ENCODE data around the gene AKAP10.
"Not testable (repeated sequence)": the region's sequence is repeated elsewhere in the genome, so short reads cannot be mapped to it uniquely, and the experiment has no call there.

AKAP10 gene

DNA sequence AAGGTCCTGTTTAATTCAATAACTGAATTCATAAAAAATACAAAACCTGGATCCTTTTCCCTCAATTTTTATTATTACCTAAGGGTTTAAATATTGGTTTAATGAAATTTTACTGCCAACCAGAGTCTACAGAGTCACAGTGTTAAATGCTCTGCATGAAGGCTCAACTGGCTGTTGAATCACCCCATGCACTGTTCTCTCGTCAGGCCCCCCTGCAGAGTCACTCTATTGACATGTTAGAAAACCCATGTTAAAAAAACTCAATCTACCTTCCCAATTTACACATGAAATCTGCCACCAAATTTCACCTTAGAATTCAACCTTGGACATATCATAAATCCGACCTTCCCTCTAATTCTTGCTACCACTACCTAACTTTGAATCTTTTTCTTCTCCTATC lies 66.6 kb downstream of the AKAP10 start:
- no peak for DNase-seq

DNA sequence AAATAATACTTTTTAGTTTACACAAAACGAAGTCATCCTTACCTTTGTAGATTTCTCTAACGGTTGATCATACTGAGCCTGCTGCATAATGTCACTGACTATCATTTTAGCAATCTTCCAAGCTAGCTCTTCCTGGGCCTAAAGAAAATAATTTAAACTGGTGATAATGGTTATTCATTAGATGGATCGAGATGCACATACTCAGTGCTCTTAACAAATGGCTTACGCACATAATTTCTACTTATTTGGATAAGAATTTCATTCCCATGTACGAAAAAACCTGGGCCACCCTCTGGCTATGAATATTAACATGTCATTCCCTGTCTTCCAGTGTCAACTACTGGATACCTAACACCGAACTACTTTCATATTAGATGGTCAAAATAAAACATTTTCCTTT lies 68.5 kb downstream of the AKAP10 start:
- no peak for DNase-seq

DNA sequence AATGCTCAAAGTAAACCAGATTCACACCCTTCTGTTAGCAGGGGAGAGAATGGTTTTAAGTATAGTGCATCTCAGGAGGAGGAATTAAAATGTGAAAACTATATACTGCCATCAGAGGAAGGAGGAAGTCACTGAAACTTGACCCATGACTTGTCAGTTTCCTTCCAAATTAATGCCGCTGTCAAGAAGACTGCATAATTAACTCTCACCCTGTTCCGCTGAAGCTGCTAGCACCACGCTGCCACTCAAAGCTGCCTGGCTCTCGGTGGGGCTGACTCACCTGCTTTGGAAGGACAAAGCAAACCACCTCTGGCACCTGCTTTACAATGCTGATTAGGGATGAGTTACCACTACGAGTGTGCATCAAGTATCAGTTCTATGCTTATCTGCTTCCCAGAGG lies 72.1 kb downstream of the AKAP10 start:
- DNase-seq = no peak

DNA sequence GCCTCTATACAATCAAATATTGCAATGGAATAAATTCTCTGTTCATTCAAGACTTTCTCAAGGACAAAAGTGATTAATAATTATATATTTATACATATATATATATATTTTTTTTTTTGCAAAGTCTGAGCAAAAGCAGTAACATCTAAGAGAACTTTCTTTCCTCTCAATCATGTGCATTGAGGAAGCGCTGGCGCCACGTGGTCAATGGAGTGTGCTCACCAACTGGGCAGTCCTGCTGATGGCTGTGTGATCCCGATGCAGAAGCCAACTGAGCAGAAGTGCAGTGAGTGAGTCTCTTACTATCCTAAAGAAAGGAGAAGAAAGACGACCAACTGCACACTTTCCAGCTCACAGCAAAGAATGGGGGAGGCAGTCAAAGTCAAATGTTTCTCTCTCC lies 72.7 kb downstream of the AKAP10 start:
- DNase-seq = no peak

DNA sequence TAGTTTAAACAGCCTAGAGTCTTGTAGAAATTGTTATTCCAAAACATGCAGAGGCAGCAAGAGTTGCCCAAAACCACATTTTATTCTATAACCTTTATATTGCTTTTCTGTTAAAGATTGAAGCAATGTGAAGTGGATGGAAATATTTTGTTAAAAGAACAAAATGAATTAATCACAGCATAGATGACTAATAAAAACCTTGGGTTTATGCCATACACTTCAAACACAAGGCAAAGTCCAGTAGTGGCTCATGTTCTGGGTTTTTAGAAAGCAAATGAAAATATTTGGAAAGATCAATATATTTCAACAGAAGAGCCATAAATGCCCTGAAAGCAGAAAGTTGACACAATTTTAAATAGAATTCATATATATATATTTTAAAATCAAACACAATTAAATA lies 73.2 kb downstream of the AKAP10 start:
- DNase-seq = no peak

DNA sequence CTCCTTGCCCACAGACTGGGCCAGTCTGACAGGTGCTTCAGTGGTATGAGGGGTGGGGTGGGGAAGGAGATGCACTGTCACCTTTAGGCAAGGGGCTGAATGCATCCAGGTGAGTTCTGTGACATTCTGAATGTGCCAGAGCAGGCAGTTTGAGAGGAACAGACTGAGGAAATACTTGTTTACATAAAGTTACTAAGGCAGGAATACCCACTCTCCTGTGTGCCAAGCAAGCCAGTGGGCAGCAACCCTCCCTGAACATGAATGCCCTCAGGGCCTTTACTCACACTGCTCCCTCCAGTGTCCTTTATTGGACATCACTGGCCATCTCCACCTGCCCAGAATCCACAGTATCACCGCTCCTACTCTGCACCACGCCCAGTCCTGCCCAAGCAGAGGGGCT lies 76.8 kb downstream of the AKAP10 start:
- DNase-seq = no peak

DNA sequence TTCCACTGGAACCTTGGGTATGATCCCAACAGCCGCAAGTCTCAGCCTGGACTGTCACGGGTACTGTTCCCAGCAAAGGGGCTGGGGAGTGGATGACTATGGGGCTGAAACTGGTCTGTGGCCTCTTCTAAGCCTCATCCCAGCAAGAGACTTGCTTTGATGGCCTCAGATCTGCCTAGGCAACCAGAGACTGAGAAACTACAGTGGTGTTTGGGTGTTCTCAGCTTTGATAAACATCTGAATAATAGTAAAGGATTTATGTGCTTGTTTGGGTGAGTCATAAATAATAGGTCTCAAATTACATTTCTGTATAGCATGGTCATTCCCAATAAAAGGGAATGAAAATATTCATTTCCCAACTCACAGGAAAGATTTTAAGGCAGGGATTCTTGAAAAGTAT lies 79.7 kb downstream of the AKAP10 start:
- no peak for DNase-seq

DNA sequence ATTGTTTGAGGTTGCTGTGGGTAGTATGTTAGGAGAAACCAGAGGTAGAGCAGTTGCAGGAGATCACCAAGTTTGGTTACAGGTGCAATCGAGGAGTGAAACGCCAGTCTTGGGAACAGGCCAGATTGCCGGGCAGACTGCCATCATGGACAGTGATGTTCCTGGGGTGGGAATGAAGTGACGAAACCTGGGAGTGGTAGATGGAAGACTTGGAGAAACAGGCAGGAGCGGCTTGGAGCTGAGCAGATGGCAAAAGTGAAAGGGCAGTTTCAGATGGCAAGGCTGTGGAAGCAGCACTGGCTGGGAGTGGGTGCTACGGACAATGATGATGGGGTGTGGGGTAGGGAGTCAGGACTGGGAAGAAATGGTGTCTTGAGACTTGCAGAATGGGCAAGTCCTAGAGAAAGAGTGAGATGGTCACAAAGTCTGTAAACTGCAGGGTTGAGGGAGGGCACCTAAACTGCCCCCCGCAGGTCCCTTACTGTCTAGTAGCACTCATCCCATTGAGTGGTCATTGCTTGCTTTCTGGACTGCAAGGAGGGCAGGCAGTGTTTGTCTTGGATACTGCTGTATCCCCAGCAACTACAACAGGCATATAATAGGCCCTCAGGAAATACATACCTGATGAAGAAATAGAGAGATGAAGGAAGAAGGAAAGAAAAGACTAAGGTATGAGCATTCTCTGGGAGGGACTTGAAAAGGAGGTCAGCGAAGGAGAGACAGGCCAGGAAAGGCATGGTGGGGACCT lies 80.4 kb downstream of the AKAP10 start:
- DNase-seq = peak; percentile 27

DNA sequence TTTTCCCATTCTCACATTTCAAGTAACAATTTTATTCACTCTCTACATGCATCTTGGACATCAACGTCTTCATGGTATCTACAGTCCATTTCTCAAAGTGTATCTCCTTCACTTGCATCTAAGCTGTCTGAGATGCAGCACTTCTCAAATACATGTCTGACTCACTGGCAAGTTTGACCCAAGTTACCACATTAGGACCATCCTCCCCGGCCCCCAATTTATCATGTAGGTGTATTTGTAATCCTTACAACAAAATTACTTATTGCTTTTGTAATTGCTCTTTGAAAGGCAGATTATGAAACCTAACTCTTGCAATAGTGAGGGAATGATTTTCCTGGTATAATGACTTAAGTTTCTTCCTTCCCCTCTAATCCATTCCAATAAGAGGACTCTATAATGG lies 80.9 kb downstream of the AKAP10 start:
- no peak for DNase-seq

DNA sequence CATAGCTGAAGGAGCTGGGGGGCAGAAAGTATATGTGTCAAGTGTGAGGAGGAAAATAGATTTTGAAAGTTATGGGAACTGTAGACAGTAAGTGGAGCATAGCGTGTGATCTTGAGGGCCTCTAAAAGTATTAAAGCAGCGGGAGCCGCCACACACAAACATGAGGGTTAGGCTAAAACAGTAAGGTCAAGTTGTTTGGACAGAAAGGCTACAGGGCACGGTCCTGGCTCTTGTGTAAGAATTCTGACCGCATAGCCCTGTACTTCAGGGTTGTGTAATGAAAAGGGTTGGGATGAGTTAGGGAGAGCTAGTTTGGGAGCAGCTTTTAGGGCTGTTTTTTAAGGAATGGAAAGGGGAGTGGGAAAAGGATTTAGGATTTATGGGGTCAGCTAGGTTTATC lies 87.1 kb downstream of the AKAP10 start:
- not testable (repeated sequence) for DNase-seq

DNA sequence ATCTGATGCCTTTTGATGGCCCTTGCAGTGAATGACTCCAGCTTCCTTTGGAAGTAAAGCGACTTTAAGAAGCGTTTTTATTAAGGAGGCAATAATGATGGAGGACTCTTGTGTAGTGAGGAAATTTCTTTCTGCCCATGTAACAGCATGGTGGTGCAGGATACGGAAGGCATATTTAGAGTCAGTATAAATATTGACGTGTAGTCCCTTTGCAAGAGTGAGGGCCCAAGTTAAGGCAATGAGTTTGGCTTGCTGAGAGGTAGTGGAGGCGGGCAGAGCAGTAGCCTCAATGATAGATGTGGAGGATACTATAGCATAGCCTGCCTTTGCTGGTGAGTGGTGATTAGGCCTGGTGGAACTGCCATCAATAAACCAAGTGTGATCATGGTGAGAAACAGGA lies 87.6 kb downstream of the AKAP10 start:
- DNase-seq = not testable (repeated sequence)

DNA sequence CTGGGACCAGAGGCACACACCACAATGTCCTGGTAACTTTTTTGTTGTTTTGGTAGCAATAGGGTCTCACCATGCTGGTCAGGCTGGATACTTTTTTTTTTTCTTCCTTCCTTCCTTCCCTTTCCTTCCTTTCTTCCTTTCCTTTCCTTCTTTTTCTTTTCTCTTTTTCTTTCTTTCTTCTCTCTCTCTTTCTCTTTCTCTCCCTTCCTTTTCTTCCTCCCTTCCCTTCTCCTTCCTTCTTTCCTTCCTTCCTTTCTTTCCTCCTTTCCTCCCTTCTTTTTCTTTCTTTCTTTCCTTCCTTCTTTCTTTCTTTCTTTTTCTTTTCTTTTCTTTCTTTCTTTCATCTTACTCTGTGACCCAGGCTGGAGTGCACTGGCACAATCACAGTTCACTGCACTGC lies 91.5 kb downstream of the AKAP10 start:
- DNase-seq = no peak

DNA sequence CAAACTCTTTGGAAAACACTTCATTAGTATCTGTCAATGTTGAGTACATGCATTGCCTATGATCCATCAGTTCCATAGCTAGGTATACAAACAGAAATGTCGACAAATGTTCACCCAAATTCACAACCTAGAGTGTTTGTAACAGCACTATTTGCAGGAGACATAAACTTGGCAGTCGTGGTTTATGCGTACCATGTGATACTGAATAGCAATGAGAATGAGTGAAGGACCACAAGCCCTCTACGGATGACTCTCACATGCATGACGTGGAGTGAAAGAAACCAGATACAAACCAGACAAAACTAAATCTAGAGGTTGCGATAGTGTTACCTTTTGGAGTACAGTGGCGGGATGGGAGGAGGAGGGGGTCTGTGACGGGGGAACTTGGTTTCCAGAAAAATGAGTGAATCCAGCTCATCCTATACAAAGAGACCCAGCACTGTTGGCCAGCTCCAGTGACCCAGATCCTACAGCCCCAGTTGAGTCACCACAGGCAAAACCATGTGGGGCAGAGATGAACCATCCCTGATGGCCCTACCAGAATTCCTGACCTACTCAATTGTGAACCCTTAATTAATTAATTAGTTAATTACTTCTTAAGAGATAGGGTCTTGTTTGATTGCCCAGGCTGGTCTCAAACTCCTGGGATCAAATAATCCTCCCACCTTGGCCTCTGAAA lies 94.0 kb downstream of the AKAP10 start:
- no peak for DNase-seq

DNA sequence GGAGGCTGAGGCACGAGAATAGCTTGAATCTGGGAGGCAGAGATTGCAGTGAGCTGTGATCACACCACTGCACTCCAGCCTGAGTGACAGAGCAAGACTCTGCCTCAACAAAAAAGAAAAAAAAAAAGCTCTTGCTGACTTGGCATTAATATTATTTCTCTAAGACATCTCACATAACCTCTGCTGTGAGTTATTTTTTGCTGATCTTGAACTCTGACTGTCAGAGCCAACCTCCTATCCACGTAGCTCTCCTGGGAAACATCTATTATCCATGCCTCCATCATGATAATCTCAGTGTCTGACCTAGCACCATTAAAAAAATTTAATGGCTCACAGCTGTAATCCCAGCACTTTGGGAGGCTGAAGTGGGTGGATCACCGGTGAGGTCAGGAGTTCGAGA lies 97.2 kb downstream of the AKAP10 start:
- no peak for DNase-seq

DNA sequence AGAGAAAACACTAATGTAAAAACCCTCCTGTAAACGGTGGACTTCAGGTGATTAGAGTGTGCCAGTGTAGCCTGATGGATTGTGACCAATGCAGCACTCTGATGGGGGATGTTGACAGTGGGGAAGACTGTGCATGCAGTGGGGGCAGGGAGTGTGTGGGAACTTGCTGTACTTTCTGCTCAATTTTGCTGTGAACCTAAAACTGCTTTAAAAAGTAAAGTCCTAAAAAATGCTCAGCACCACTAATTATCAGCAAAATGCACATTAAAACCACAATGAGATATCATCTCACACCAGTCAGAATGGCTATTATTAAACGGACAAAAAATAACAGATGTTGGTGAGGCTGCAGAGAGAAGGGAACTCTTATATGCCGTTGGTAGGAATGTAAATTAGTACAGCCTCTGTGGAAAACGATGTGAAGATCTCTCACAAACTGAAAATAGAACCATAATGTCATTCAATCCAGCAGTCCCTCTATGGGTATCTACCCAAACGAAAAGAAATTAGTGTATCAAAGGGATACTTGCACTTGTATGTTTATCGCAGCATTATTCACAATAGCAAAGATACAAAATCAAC lies 100.2 kb downstream of the AKAP10 start:
- DNase-seq = no peak

DNA sequence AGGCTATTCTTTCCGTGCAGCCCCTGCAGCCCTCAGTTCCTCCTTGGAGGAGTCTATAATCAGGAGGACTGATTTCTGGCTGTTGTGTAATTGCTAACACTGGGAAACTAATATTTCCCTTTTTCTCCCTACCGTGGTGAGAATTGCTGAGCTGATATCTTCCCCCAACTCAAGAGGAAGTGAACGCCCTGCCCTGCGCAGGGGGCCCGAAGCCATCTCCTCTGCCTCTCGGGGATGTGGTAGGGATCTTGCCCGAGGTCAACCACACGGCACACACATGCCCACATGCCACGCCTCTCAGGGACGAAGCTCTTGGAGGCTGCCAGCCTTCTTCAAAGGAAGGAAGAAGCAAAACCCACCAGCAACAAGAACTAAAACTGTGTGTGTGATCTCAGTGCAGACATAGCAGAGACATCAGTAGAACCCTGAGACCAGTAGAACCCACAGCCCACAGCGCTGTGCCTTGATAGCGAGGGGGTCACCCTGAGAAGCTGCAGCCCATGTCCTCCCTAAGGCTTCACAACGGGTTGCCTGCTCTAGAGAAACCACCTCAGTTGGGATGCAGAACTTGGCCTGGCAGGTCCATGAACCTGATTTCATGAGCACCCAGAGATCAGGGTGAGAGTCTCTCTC lies 101.0 kb downstream of the AKAP10 start:
- DNase-seq = no peak

DNA sequence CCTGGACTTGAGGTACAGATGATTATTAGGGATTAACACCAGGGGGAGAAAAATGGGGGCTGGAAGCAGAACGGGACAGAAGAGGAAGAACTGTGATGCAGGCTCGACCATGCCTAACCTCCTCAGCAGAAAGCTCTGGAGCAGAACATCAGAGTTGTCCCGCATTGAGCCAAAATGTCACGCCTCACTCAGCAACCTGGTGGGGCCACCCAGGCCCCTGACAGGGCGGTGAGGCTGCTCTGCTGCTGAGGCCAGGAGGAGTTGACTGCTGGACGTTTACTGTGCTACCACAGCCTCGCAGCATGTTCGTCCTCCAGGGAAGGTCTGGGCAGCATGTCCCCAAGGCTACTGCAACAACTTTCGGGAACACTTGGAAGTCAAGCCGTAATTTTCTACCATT lies 103.4 kb downstream of the AKAP10 start:
- DNase-seq = no peak

DNA sequence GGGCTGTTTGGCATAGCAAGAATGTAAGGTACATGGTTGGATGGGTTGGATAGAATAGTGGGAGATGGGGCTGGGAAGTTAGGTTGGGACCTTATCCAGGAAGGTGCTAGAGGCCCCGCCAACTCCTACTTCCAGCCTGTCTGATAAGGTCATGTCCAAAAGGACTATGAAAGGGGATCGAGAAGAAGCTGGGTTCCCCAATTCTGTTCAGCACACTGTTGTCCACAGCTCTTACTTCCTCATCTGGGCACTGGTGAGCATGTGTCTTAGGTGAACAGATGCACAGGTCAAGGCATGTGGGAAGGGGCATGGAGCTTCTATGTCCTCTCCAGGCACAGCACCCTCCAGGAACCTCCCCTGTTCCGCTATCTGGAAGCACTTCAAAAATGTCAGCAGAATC lies 104.3 kb downstream of the AKAP10 start:
- DNase-seq = no peak

DNA sequence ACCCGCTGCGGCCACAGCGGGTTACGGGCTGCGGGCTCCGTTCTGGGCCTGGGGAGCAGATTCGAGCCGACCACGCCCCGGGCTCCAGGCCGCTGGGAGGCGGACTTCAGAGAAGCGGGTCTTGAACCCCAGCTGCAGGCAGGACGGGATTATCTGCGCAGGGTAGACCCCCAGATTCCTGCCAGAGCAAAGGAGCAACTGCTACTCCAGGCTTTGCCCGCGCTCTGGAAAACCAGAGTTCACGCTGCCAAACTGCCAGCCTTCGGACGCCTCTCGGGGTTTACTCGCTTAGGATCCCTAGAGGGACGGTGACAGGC lies 109.6 kb downstream of the AKAP10 start:
- DNase-seq = no peak

DNA sequence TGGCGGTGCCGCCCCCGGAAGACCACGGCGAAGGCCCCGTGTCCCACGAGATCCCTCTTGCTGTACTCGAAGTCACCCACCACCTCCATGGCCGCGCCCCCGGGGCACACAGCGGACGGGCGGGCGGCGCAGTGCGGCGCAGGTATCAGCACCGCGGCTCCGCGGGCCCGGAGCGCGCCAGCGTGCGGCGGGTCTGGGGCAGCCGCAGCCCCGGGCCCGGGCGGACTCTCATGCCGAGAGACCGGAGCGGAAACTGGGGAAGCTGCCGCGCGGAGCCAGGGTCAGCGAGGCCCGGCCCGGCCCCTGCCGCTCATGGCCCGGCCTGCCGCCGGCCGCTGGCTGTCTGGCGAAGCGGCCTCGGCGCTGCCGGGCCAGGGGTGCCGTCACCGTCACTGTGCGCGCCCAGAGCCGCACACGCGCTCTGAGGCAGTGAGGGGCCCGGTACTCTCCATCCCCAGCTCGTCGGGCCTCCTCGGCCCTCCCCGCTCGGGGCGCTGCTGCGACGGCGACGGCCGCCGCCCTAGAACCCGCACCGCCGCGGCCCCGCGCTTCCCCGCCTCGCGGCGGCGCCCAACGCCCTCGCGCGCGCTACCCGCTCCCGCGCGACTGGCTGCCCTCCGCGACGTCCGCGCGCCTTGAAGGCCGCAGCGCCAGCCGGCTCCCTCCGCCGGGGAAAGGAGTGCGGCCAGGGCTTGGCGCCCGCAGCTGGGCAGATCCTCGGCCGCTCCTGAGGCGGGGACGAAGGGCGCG lies 110.1 kb downstream of the AKAP10 start, which contains the start of gene ULK2:
TSS of gene ULK2 (minus strand) at position 608 of the 750 bp plus-strand sequence. CDS start at position 89, 519 bp downstream.
- DNase-seq = peak; percentile 3

DNA sequence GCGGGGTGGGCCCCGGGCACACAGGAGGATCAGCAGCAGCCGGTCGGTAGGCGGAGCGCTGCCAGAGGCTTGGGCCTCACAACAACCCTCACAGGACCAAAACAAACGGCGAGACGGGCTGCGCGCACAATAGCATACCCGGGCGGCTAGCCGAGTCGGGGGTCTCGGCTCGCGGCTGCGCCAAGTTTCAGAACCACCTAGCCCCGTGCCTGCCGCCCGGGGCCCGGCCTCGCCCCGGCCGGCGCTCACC lies 110.6 kb downstream of the AKAP10 start:
- peak; percentile 9 for DNase-seq

DNA sequence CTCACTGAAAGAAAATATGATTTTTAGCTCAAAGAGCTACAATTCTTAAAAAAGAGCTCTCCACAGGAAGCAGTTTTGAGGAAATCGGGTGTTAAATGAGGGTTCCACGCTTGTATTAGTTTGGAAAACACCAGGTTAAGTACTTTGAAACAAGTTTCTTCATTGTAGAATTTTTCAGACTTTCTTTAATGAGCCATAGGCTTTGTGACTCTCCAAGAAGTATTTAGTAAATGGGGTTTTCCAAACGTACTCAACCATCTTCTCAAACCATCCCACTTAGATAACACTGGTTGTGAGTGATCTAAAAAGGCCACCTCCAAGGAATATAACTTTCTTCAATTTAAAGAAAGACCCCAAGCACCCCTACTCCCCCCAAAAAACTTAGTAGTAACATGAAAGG lies 112.6 kb downstream of the AKAP10 start:
- DNase-seq = no peak

DNA sequence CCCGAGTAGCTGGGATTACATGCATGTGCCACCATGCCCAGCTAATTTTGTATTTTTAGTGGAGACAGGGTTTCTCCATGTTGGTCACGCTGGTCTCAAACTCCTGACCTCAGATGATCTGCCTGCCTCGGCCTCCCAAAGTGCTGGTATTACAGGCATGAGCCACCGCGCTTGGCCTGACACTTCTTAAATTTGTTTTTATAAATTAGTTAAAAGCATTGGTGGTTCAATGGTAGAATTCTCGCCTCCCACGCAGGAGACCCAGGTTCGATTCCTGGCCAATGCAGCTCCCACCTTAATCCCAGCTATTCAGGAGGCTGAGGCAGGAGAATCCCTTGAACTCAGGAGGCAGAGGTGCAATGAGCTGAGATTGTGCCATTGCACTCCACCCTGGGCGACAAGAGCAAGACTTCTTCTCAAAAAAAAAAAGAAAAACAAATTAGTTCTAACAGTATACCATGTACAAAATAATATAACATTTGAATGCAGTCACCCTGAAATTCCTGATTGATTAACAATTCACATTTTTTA lies 116.9 kb downstream of the AKAP10 start:
- DNase-seq = not testable (repeated sequence)

Data from NCI-H1092 (cell line).